Upper lobe of right lung (tissue), 1 donor: Measurements from ENCODE around the gene TRIP13. TPM values are rescaled to one million over a fixed set of nuclear protein-coding genes. Genes with fewer than 3 reads are reported as not detected.
"Not testable (repeated sequence)": the region's sequence is repeated elsewhere in the genome, so short reads cannot be mapped to it uniquely, and the experiment has no call there.

Experiments
- ATAC-seq: fragments of 200-7000 bp; cut with Tn5 transposase; one replicate; pipeline ENCODE4 v1.9.1; 2020; ENCODE audit warnings: mild to moderate bottlenecking, moderate library complexity
- DNase-seq: peaks from one replicate; pipeline ENCODE4 v3.0.0-alpha.2; 2020
- H3K27ac ChIP-seq: fragments of 200-600 bp; one replicate; pipeline ENCODE4 v1.8.0; 2022
- H3K27me3 ChIP-seq: fragments of 200-600 bp; one replicate; pipeline ENCODE4 v1.8.0; 2022; ENCODE audit warnings: mild to moderate bottlenecking
- H3K36me3 ChIP-seq: fragments of 200-600 bp; one replicate; pipeline ENCODE4 v1.8.0; 2022
- H3K4me1 ChIP-seq: fragments of 200-600 bp; one replicate; pipeline ENCODE4 v1.8.0; 2022
- H3K4me3 ChIP-seq: fragments of 200-600 bp; one replicate; pipeline ENCODE4 v1.8.0; 2022; ENCODE audit warnings: mild to moderate bottlenecking
- H3K9me3 ChIP-seq: fragments of 200-600 bp; one replicate; pipeline ENCODE4 v1.8.0; 2022
- intact Hi-C: fragments of 100-400 bp; cut with DNase I; formaldehyde crosslinking; loops from one replicate; pipeline ENCODE4 v1.11.0; 2022
- total RNA-seq: library from RNA; stranded (reverse); fragmentation: NEBNext Ultra II Directional; extraction: Animal tissue kit (Norgen Biotek cat#: 25700); gene quantifications from one replicate; pipeline ENCODE4 v1.2.1, GENCODE V29; 2021
- TF ChIP-seq, protein P1 (sequence below): fragments of 200-600 bp; IDR thresholded peaks from one replicate; pipeline ENCODE4 v1.8.0; 2022; ENCODE audit warnings: antibody characterized with exemption
- donor health status: DM: no; HTN: yes; CAD: no; lungs with severe emphysema.

Gene TRIP13
- total RNA-seq, 1 donor from 2014 or later: 0.81 TPM

DNA sequence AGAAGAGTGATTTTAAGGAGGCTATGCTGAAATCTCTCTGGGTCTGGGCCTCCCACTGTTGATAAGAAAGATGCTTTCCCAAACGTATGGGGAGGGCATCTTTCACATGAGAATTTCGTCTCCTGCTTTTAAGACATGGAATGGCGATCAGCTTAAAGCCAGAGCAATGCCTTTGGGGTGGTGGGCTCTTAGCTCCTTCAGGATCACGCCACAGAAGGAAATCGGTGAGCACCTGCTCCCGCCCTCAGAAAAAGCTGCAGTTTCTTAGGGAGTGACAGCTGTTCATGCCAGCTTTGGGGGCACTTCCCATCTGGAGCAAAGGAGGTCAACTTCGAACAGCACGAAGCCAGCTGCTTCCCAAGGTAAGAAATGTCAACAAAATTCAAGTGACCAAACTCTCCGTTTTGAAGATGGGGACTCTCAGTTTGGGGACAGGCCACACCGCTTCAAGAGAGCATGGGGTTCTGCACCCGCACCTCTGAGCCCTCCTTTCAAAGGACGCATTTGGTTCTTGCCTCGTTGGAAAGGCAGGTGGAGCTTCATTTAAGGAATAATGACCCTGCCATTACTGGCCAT is 39.0 kb downstream of the TRIP13 start:
- H3K36me3 ChIP-seq: no peaks in the 10 kb centered on the region
- DNase-seq (no peak), ATAC-seq (no peak)
- intact Hi-C loops: no loop called here
- H3K4me1 ChIP-seq: peaks cover 12% of the 10 kb centered on the region
- H3K9me3 ChIP-seq: no peaks in the 10 kb centered on the region
- TF ChIP-seq, protein P1, sequence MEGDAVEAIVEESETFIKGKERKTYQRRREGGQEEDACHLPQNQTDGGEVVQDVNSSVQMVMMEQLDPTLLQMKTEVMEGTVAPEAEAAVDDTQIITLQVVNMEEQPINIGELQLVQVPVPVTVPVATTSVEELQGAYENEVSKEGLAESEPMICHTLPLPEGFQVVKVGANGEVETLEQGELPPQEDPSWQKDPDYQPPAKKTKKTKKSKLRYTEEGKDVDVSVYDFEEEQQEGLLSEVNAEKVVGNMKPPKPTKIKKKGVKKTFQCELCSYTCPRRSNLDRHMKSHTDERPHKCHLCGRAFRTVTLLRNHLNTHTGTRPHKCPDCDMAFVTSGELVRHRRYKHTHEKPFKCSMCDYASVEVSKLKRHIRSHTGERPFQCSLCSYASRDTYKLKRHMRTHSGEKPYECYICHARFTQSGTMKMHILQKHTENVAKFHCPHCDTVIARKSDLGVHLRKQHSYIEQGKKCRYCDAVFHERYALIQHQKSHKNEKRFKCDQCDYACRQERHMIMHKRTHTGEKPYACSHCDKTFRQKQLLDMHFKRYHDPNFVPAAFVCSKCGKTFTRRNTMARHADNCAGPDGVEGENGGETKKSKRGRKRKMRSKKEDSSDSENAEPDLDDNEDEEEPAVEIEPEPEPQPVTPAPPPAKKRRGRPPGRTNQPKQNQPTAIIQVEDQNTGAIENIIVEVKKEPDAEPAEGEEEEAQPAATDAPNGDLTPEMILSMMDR: no peak
- H3K27me3 ChIP-seq: peaks cover 4% of the 10 kb centered on the region
- H3K4me3 ChIP-seq: no peak overlapping the region
- peak overlapping the region; percentile 47 for H3K27ac ChIP-seq

DNA sequence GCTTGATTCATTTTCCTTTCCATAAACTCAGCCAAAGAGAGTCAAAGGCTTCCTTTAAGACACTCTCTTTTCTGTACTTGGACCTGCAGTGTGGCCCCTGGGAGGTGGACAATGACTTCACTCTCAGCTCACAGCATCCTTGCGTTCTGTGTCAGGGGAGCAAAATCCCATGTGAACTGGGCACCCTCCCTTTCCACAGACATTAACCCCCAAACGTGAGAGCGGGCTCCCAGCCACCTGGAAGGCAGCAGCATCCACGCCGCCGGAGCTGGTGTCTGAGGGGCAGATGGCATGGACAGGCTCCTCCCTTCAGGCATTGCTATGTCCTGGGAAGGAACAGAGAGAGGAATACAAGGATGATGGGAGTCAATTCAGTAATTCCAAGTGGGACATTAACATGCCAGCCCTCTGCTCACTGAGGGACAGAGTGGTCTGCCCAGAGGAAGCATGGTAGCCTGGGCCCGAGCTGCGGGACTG is 39.5 kb downstream of the TRIP13 start:
- no peaks in the 10 kb centered on the region for H3K27me3 ChIP-seq
- TF ChIP-seq, protein P1: no peak
- H3K4me1 ChIP-seq: peaks cover 7% of the 10 kb centered on the region
- no peak for ATAC-seq
- no peaks in the 10 kb centered on the region for H3K9me3 ChIP-seq
- no peaks in the 10 kb centered on the region for H3K36me3 ChIP-seq
- intact Hi-C loops: no loop called here
- H3K4me3 ChIP-seq: no peak overlapping the region
- H3K27ac ChIP-seq: peak overlapping the region; percentile 47
- no peak for DNase-seq

DNA sequence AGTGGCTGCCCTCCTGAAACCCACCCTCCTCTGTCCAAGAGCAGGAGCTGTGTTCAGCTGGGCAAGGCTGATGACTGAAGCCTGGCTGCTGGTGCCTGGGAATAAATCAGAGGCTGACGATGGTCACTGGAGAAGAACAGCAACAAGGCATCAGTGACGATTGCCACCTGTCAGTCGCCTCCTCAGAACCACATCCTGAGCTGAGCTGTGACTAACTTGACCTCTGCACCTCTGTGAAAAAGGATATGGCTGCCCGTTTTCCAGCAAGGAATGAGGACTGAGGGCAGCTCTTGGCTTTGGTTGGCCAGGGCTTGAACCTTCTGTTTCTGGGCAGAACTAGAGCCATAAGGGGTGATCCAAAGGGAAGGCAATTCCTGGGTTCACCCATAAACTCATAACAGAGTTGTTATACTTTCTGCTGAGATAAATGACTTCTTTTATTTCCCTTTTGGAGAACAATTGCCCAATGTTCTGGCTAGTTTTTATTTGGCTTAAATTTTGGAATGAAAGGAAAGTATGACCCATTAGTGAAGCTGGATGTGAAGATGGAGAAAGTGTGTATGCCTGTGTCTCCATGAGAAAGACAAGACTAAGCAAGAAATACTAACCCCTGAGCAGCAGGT is 40.1 kb downstream of the TRIP13 start:
- Histone ChIP-seq H3K27ac (peak overlapping the region; percentile 47), H3K4me1 (peaks cover 7% of the 10 kb centered on the region), H3K27me3 (no peaks in the 10 kb centered on the region), H3K4me3 (no peak overlapping the region), H3K9me3 (no peaks in the 10 kb centered on the region), H3K36me3 (no peaks in the 10 kb centered on the region)
- ATAC-seq (peak; percentile 51), DNase-seq (peak; percentile 66)
- TF ChIP-seq, protein P1: no peak
- intact Hi-C loops: no loop called here

DNA sequence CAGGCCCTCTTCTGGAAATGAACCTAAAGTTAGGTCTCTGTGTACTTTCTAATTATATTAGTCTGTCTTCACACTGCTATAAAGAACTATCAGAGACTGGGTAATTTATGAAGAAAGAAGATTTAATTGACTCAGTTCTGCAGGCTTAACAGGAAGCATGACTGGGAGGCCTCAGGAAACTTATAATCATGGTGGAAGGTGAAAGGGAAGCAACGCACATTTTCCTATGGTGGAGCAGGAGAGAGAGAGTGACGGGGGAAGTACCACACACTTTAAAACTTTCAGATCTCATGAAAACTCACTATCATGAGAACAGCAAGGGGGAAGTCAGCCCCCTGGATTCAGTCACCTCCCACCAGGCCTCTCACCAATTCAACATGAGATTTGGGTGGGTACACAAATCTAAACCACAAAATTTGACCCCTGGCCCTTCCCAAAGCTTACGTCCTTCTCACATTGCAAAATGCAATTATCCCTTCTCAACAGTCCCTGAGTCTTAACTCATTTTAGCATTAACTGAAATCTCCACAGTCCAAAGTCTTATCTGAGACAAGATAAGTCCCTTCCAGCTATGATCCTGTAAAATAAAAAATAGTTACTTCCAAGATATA is 40.7 kb downstream of the TRIP13 start:
- intact Hi-C loops: no loop called here
- TF ChIP-seq, protein P1: no peak
- peaks cover 7% of the 10 kb centered on the region for H3K4me1 ChIP-seq
- H3K9me3 ChIP-seq: no peaks in the 10 kb centered on the region
- H3K4me3 ChIP-seq: no peak overlapping the region
- ATAC-seq (no peak), DNase-seq (no peak)
- no peaks in the 10 kb centered on the region for H3K27me3 ChIP-seq
- H3K27ac ChIP-seq: peak overlapping the region; percentile 47
- no peaks in the 10 kb centered on the region for H3K36me3 ChIP-seq

DNA sequence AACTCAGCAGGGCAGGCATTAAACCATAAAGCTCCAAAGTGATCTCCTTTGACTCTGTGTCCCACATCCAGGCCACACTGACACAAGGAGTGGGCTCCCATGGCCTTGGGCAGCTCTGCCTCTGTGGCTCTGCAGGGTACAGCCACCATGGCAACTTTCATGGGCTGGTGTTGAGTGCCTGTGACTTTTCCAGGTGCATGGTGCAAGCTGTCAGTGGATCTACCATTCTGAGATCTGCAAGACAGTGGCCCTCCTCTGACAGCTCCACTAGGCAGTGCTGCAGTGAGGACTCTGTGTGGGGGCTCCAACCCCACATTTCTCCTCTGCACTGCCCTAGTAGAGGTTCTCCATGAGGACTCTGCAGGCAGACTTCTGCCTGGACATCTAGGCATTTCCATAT is 41.3 kb downstream of the TRIP13 start:
- H3K4me3 ChIP-seq, H3K36me3 ChIP-seq, H3K4me1 ChIP-seq, H3K27me3 ChIP-seq, ATAC-seq, H3K9me3 ChIP-seq, DNase-seq, intact Hi-C loops: not testable (repeated sequence)
- H3K27ac ChIP-seq: peak overlapping the region; percentile 47

DNA sequence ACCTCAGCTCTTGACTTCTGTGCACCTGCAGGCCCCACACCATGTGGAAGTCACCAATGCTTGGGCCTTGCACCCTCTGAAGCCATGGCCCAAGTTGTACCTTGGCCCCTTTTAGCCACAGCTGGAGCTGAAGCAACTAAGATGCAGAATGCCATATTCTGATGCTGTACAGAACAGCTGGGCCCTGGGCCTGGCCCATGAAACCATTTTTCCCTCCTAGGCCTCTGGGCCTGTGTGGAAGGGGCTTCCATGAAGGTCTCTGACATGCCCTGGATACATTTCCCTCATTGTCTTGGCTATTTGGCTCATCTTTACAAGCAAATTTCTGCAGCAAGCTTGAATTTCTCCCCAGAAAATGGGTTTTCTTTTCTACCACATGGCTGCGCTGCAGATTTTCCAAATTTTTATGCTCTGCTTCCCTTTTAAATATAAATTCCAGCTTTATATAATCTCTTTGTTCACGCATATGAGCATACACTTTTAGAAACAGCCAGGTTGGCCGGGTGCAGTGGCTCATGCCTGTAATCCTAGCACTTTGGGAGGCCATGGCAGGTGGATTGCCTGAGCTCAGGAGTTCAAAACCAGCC is 41.8 kb downstream of the TRIP13 start:
- ATAC-seq, H3K36me3 ChIP-seq, DNase-seq, H3K27ac ChIP-seq, H3K27me3 ChIP-seq, H3K4me3 ChIP-seq, H3K9me3 ChIP-seq, H3K4me1 ChIP-seq, intact Hi-C loops: not testable (repeated sequence)
- TF ChIP-seq, protein P1: peak; percentile 18
